ENCODE results near the gene DCC.

The DCC gene

DNA sequence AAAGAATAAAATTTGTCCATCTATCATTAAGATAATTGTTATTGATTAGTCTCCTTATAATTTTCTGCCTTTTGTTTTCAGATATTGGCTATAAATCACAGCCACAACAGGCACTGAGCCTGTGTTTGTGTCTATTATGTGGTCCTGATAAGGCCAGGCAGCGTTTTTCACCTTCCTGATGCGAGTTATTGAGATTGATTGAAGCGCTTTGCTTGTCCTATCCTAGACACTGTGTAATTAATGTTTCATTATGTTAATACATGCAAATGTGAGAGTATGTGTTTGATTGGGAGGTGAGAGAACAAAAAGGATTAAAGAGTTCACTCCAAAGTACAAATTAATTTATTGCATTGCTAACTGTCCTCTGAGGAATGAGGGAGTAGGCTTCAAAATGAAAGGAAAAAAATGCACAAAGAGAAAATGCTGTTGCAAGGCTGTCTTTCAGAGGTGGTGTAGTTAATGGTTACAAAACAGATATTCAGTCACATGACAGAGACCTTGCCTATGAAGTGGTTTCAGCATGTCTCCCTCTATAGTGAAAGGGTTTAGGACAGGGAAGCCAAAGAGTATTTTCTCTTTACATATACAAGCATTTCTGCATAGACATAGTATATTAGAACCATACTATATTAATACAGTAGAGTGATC, 391.1 kb downstream of the DCC start:
- no peaks in the 10 kb centered on the region for H3K36me3 ChIP-seq (ENCODE audit: control insufficient read depth, low read length)
- no peaks in the 10 kb centered on the region for H3K79me2 ChIP-seq (ENCODE audit: control insufficient read depth, low read length)
- no peaks in the 10 kb centered on the region for H3K9me2 ChIP-seq (replicated peaks; ENCODE audit: control insufficient read depth, low read length)
- TF ChIP-seq EZH2phosphoT487 (IDR thresholded peaks at IDR 0.05; ENCODE audit: borderline replicate concordance, low read length): no peak
- TF ChIP-seq, protein P1, sequence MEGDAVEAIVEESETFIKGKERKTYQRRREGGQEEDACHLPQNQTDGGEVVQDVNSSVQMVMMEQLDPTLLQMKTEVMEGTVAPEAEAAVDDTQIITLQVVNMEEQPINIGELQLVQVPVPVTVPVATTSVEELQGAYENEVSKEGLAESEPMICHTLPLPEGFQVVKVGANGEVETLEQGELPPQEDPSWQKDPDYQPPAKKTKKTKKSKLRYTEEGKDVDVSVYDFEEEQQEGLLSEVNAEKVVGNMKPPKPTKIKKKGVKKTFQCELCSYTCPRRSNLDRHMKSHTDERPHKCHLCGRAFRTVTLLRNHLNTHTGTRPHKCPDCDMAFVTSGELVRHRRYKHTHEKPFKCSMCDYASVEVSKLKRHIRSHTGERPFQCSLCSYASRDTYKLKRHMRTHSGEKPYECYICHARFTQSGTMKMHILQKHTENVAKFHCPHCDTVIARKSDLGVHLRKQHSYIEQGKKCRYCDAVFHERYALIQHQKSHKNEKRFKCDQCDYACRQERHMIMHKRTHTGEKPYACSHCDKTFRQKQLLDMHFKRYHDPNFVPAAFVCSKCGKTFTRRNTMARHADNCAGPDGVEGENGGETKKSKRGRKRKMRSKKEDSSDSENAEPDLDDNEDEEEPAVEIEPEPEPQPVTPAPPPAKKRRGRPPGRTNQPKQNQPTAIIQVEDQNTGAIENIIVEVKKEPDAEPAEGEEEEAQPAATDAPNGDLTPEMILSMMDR (IDR thresholded peaks at IDR 0.05; ENCODE audit: low read depth, low read length, poor library complexity, severe bottlenecking): no peak
- H3K9me3 ChIP-seq (ENCODE audit: control insufficient read depth, insufficient read depth, low read length): no peaks in the 10 kb centered on the region
- no peaks in the 10 kb centered on the region for H3K27me3 ChIP-seq (ENCODE audit: control insufficient read depth, low read length)
- H3K4me2 ChIP-seq (ENCODE audit: low read length): no peak overlapping the region
- no peak overlapping the region for H3K27ac ChIP-seq (ENCODE audit: low read depth, low read length)
- H3F3A ChIP-seq (ENCODE audit: control insufficient read depth, insufficient read depth): no peaks in the 10 kb centered on the region
- H3K4me3 ChIP-seq (ENCODE audit: low read length): no peak overlapping the region
- H4K20me1 ChIP-seq (ENCODE audit: control insufficient read depth, insufficient read depth, low read depth, low read length): no peaks in the 10 kb centered on the region
- no peaks in the 10 kb centered on the region for H3K4me1 ChIP-seq (ENCODE audit: control insufficient read depth, low read length)

DNA sequence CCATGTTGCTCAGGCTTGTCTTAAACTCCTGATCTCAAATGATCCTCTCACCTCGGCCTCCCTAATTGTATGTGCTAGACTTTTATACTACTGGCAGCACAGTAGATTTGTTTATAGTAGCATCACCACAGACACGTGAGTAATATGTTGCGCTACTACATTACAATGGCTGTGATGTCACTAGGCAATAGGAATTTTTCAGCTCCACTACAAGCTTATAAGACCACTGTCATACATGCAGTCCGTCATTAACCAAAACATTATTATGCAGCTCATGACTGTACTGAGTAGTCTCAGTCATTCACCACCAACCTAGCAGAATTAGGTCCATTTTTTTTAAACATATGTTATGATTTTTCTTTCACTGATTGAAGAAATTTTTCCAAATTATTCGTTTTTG, 398.9 kb downstream of the DCC start:
- Histone ChIP-seq H4K20me1 (ENCODE audit: control insufficient read depth, insufficient read depth, low read depth, low read length) (no peaks in the 10 kb centered on the region), H3K27me3 (ENCODE audit: control insufficient read depth, low read length) (no peaks in the 10 kb centered on the region), H3K9me2 (replicated peaks; ENCODE audit: control insufficient read depth, low read length) (no peaks in the 10 kb centered on the region), H3K4me2 (ENCODE audit: low read length) (no peak overlapping the region), H3F3A (ENCODE audit: control insufficient read depth, insufficient read depth) (no peaks in the 10 kb centered on the region), H3K4me1 (ENCODE audit: control insufficient read depth, low read length) (no peaks in the 10 kb centered on the region), H3K4me3 (ENCODE audit: low read length) (no peak overlapping the region), H3K79me2 (ENCODE audit: control insufficient read depth, low read length) (no peaks in the 10 kb centered on the region), H3K27ac (ENCODE audit: low read depth, low read length) (no peak overlapping the region), H3K9me3 (ENCODE audit: control insufficient read depth, insufficient read depth, low read length) (no peaks in the 10 kb centered on the region), H3K36me3 (ENCODE audit: control insufficient read depth, low read length) (no peaks in the 10 kb centered on the region)
- no peak for TF ChIP-seq EZH2phosphoT487 (IDR thresholded peaks at IDR 0.05; ENCODE audit: borderline replicate concordance, low read length)
- TF ChIP-seq, protein P1 (IDR thresholded peaks at IDR 0.05; ENCODE audit: low read depth, low read length, poor library complexity, severe bottlenecking): no peak

GRCh38 chr18:52746986-52747385, 407.0 kb downstream of the DCC start:
- Histone ChIP-seq H3F3A (ENCODE audit: control insufficient read depth, insufficient read depth) (no peaks in the 10 kb centered on the region), H3K36me3 (ENCODE audit: control insufficient read depth, low read length) (no peaks in the 10 kb centered on the region), H3K27me3 (ENCODE audit: control insufficient read depth, low read length) (no peaks in the 10 kb centered on the region), H3K27ac (ENCODE audit: low read depth, low read length) (no peak overlapping the region), H4K20me1 (ENCODE audit: control insufficient read depth, insufficient read depth, low read depth, low read length) (no peaks in the 10 kb centered on the region), H3K9me3 (ENCODE audit: control insufficient read depth, insufficient read depth, low read length) (peaks cover 9% of the 10 kb centered on the region; the same call in 1 of the 2 replicates), H3K4me1 (ENCODE audit: control insufficient read depth, low read length) (no peaks in the 10 kb centered on the region), H3K9me2 (replicated peaks; ENCODE audit: control insufficient read depth, low read length) (no peaks in the 10 kb centered on the region), H3K4me2 (ENCODE audit: low read length) (no peak overlapping the region), H3K79me2 (ENCODE audit: control insufficient read depth, low read length) (no peaks in the 10 kb centered on the region), H3K4me3 (ENCODE audit: low read length) (no peak overlapping the region)
- TF ChIP-seq, protein P1 (IDR thresholded peaks at IDR 0.05; ENCODE audit: low read depth, low read length, poor library complexity, severe bottlenecking): no peak
- no peak for TF ChIP-seq EZH2phosphoT487 (IDR thresholded peaks at IDR 0.05; ENCODE audit: borderline replicate concordance, low read length)
